ENCODE results near the gene TCEAL2. TPM values are rescaled to one million over a fixed set of nuclear protein-coding genes. Genes with fewer than 3 reads are reported as not detected.

Gene TCEAL2
- total RNA-seq, 2 donors from 2014 or later: 2.7 to 14.5 TPM

Other genes starting within 250 kb of the TCEAL2 start
- gene ZMAT1, start 193.7 kb upstream of the TCEAL2 start, total RNA-seq: 1 to 10 TPM; 3.9 to 4.1 TPM
- gene TCEAL6, start 16.8 kb downstream of the TCEAL2 start, total RNA-seq: under 1 TPM in 1 of 2 donors, not detected in 1; 0.31 TPM
- gene BEX5, start 30.3 kb downstream of the TCEAL2 start, total RNA-seq: 1 to 10 TPM; 1.4 to 4.3 TPM
- not detected for gene TCP11X1, start 89.6 kb downstream of the TCEAL2 start, total RNA-seq
- not detected for gene NXF2, start 121.5 kb downstream of the TCEAL2 start, total RNA-seq